Mammary epithelial cell (primary cell): ENCODE measurements around the gene ZDHHC13.

Source experiments
- EZH2 ChIP-seq: IDR thresholded peaks from 2 replicates; pipeline ENCODE4 v1.6.1; 2012; ENCODE audit warnings: low read length, inconsistent platforms, borderline replicate concordance
- TF ChIP-seq, protein P1 (sequence below), 2 donors: IDR thresholded peaks in 1 of 2; conservative IDR thresholded peaks in 1 of 2; 2 replicates each; pipeline ENCODE4 v1.5.1; 2011 to 2012; ENCODE audit warnings: inconsistent platforms in 2 of 2, low read length in 2 of 2, mild to moderate bottlenecking in 2 of 2, control low read depth in 1 of 2, low read depth in 1 of 2; ENCODE audit not compliant: insufficient read depth in 1 of 2; ENCODE audit errors: extremely low read depth in 1 of 2

DNA sequence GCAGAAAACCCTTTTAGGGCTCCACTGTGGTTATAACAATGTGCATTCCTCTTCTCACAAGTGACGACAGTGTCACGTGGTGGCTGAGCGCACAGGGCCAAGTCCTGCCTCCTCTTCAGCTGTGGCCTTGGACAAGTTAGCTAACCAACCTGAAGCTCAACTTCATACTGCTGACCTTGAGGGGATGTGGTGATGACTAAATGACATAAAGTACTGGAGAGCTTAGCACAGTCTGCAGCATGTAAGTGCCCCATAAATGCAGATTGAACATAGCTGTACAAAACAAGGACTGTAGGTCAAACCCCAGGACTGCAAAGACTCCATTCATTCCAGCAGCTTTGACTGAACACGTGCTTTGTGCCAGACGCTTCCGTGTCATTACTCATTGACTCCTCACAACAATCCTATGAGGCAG lies 36.4 kb upstream of the ZDHHC13 start:
- TF ChIP-seq, protein P1, sequence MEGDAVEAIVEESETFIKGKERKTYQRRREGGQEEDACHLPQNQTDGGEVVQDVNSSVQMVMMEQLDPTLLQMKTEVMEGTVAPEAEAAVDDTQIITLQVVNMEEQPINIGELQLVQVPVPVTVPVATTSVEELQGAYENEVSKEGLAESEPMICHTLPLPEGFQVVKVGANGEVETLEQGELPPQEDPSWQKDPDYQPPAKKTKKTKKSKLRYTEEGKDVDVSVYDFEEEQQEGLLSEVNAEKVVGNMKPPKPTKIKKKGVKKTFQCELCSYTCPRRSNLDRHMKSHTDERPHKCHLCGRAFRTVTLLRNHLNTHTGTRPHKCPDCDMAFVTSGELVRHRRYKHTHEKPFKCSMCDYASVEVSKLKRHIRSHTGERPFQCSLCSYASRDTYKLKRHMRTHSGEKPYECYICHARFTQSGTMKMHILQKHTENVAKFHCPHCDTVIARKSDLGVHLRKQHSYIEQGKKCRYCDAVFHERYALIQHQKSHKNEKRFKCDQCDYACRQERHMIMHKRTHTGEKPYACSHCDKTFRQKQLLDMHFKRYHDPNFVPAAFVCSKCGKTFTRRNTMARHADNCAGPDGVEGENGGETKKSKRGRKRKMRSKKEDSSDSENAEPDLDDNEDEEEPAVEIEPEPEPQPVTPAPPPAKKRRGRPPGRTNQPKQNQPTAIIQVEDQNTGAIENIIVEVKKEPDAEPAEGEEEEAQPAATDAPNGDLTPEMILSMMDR (conservative IDR thresholded peaks at IDR 0.05 in 1 of 2, IDR thresholded peaks at IDR 0.05 in 1 of 2; ENCODE audit: extremely low read depth in 1 of 2, insufficient read depth in 1 of 2, low read depth in 1 of 2, low read length in 2 of 2) = no peak
- no peak for TF ChIP-seq EZH2
